Gastrocnemius medialis (tissue), 4 donors: ENCODE data around the gene LEF1.

Experiments
- CTCF ChIP-seq, 5 experiments: fragments of 450-650 bp in 3 of 5; fragments of 200-600 bp in 2 of 5; sonication (generic) in 2 of 5; IDR thresholded peaks in 4 of 5; conservative IDR thresholded peaks in 1 of 5; 1 replicate in 4 of 5; 2 replicates in 1 of 5; pipeline ENCODE4 v1.5.1; 2016 to 2019; ENCODE audit warnings: antibody characterized with exemption in 5 of 5, mild to moderate bottlenecking in 3 of 5, moderate library complexity in 3 of 5
- POLR2A ChIP-seq, 2 donors: fragments of 450-650 bp; IDR thresholded peaks; one replicate each; pipeline ENCODE4 v1.6.1; 2017; ENCODE audit warnings: antibody characterized with exemption in 2 of 2, mild to moderate bottlenecking in 2 of 2, moderate library complexity in 2 of 2

DNA sequence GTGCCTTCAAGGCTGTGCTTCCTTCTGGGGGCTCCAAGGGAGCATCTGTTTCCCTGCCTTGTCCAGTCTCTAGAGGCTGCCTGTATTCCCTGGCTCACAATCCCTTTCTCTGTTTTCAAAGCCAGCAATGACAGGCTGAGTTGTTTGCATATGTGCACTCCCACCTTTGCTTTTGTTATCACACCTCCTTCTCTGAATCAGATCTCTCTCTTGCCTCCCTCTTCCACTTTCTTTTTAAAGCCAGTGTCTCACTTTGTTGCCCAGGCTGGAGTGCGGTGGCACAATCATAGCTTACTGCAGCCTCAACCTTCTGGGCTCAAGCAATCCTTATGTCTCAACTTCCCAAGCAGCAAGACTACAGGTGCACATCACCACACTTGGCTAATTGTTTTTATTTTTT lies 37.1 kb upstream of the LEF1 start:
- TF ChIP-seq CTCF (IDR thresholded peaks at IDR 0.05 in 4 of 5, conservative IDR thresholded peaks at IDR 0.05 in 1 of 5) (no peak), POLR2A (IDR thresholded peaks at IDR 0.05) (no peak)
